HL-60 (cell line): ENCODE data around the gene CRYBB3.

Source experiments
- DNase-seq, 2 experiments: peaks; one replicate each; pipeline ENCODE4 v3.0.0-alpha.2; 2010 to 2020; ENCODE audit warnings: low read depth in 1 of 2, low spot score in 1 of 2
- H3K27ac ChIP-seq: fragments of 250-450 bp; sonication (Bioruptor Pico); replicated peaks from 2 replicates; pipeline ENCODE4 v1.5.1; 2020; ENCODE audit warnings: mild to moderate bottlenecking, moderate library complexity
- H3K27me3 ChIP-seq: fragments of 250-450 bp; sonication (Bioruptor Pico); 2 replicates; pipeline ENCODE4 v1.5.1; 2021; ENCODE audit warnings: mild to moderate bottlenecking, moderate library complexity; ENCODE audit not compliant: insufficient read depth, poor library complexity, severe bottlenecking
- H3K4me3 ChIP-seq: replicated peaks from 2 replicates; pipeline ENCODE4 v1.5.1; 2011; ENCODE audit warnings: mild to moderate bottlenecking, control low read depth, low read length; ENCODE audit not compliant: insufficient read depth
- GABPA ChIP-seq: IDR thresholded peaks from 2 replicates; pipeline ENCODE4 v1.6.1; 2012; ENCODE audit warnings: low read depth
- POLR2AphosphoS5 ChIP-seq: IDR thresholded peaks from 2 replicates; pipeline ENCODE4 v1.6.1; 2012; ENCODE audit warnings: low read depth
- SPI1 ChIP-seq: IDR thresholded peaks from 2 replicates; pipeline ENCODE4 v1.6.1; 2012; ENCODE audit warnings: low read depth, mild to moderate bottlenecking, borderline replicate concordance
- TF ChIP-seq, protein P1 (sequence below): IDR thresholded peaks from 2 replicates; pipeline ENCODE4 v1.6.1; 2012; ENCODE audit warnings: low read depth; ENCODE audit not compliant: insufficient replicate concordance
- TF ChIP-seq, protein P2 (sequence below): IDR thresholded peaks from one replicate; pipeline ENCODE4 v1.5.1; 2011; ENCODE audit warnings: low read length, control low read depth, inconsistent platforms; ENCODE audit not compliant: insufficient read depth

CRYBB3 gene

DNA sequence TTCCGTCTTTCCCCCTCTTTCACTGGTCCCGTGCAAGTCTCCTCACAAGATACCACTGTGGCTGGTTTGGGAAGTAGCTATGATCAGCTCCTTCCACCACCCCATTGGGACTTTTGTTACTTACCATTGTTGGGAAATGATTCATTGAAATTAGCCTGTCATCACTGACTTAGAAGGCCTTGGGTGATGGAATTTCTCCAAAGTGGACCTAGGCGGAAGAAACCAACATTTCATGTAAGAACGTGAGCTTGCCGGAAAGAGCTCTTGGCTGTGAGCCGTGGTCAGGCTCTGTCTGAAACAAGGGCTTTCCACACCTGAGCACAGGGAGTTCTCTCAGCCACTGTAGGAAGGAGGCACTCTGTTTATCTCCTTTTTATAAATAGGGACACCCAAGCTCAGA lies 23.5 kb upstream of the CRYBB3 start:
- Histone ChIP-seq H3K4me3 (no peak overlapping the region), H3K27me3 (peaks cover 8% of the 10 kb centered on the region), H3K27ac (no peak overlapping the region)
- DNase-seq, result no peak
- TF ChIP-seq POLR2AphosphoS5 (no peak), SPI1 (no peak), GABPA (no peak)
- TF ChIP-seq, protein P1, sequence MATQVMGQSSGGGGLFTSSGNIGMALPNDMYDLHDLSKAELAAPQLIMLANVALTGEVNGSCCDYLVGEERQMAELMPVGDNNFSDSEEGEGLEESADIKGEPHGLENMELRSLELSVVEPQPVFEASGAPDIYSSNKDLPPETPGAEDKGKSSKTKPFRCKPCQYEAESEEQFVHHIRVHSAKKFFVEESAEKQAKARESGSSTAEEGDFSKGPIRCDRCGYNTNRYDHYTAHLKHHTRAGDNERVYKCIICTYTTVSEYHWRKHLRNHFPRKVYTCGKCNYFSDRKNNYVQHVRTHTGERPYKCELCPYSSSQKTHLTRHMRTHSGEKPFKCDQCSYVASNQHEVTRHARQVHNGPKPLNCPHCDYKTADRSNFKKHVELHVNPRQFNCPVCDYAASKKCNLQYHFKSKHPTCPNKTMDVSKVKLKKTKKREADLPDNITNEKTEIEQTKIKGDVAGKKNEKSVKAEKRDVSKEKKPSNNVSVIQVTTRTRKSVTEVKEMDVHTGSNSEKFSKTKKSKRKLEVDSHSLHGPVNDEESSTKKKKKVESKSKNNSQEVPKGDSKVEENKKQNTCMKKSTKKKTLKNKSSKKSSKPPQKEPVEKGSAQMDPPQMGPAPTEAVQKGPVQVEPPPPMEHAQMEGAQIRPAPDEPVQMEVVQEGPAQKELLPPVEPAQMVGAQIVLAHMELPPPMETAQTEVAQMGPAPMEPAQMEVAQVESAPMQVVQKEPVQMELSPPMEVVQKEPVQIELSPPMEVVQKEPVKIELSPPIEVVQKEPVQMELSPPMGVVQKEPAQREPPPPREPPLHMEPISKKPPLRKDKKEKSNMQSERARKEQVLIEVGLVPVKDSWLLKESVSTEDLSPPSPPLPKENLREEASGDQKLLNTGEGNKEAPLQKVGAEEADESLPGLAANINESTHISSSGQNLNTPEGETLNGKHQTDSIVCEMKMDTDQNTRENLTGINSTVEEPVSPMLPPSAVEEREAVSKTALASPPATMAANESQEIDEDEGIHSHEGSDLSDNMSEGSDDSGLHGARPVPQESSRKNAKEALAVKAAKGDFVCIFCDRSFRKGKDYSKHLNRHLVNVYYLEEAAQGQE, result no peak
- TF ChIP-seq, protein P2, sequence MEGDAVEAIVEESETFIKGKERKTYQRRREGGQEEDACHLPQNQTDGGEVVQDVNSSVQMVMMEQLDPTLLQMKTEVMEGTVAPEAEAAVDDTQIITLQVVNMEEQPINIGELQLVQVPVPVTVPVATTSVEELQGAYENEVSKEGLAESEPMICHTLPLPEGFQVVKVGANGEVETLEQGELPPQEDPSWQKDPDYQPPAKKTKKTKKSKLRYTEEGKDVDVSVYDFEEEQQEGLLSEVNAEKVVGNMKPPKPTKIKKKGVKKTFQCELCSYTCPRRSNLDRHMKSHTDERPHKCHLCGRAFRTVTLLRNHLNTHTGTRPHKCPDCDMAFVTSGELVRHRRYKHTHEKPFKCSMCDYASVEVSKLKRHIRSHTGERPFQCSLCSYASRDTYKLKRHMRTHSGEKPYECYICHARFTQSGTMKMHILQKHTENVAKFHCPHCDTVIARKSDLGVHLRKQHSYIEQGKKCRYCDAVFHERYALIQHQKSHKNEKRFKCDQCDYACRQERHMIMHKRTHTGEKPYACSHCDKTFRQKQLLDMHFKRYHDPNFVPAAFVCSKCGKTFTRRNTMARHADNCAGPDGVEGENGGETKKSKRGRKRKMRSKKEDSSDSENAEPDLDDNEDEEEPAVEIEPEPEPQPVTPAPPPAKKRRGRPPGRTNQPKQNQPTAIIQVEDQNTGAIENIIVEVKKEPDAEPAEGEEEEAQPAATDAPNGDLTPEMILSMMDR, result no peak

DNA sequence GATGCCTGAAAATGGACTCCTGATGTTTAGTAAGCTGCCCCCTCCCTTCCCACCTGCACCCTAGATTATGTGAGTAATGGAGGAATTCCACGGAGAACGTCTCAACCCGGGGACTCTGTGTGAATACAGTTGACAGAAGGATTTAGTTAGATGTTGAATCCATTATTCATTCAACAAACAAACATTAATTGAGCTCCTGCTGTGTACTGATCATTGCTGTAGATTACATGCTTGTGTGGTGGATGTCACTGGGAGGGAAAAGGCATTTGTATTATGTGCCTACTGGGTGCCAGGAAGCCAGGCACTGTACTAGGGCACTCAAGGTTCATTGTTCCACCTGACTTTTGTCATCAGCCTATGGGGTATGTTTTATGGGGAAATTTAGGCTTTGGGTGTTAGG lies 22.9 kb upstream of the CRYBB3 start:
- H3K27ac ChIP-seq, result no peak overlapping the region
- H3K4me3 ChIP-seq, result no peak overlapping the region
- TF ChIP-seq GABPA, result no peak
- no peak for TF ChIP-seq SPI1
- TF ChIP-seq POLR2AphosphoS5, result no peak
- TF ChIP-seq, protein P1, result no peak
- TF ChIP-seq, protein P2, result no peak
- H3K27me3 ChIP-seq, result peaks cover 8% of the 10 kb centered on the region
- DNase-seq, result no peak

DNA sequence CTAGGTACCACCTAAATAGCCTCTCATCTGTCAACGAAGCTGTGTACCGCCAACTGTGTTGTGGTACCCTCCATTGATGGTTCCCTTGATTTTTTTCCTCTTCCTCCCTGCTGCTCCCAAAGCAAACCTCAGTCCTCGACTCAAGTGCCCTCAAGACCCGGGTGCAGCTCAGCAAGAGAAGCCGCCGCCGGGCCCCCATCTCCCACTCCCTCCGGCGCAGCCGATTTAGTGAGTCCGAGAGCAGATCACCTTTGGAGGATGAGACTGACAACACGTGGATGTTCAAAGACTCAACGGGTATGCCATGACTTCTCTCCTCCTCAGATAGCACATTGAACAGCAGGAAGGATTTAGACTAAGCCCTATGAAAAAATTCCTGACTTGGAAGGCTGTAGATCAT lies 22.4 kb upstream of the CRYBB3 start:
- H3K27ac ChIP-seq, result no peak overlapping the region
- TF ChIP-seq GABPA, result no peak
- TF ChIP-seq, protein P1, result no peak
- TF ChIP-seq POLR2AphosphoS5, result no peak
- TF ChIP-seq SPI1, result no peak
- TF ChIP-seq, protein P2, result no peak
- no peak for DNase-seq
- H3K4me3 ChIP-seq, result no peak overlapping the region
- peaks cover 8% of the 10 kb centered on the region for H3K27me3 ChIP-seq
